Neural cell (in vitro differentiated cells): Measurements from ENCODE around the gene MLLT3. TPM values are rescaled to one million over a fixed set of nuclear protein-coding genes. Genes with fewer than 3 reads are reported as not detected.
"Not testable (repeated sequence)": the region's sequence is repeated elsewhere in the genome, so short reads cannot be mapped to it uniquely, and the experiment has no call there.

Source experiments
- H2AFZ ChIP-seq: fragments of 200-600, 300-800 bp; sonication (generic), shearing (Covaris generic); 2 replicates; pipeline ENCODE4 v1.6.0; 2014; ENCODE audit warnings: low read depth, mild to moderate bottlenecking, antibody characterized with exemption, low read length, moderate library complexity
- H3F3A ChIP-seq: fragments of 200-600 bp; shearing (Covaris generic); 2 replicates; pipeline ENCODE4 v1.6.1; 2016; ENCODE audit warnings: mild to moderate bottlenecking, moderate library complexity, mixed read lengths, antibody characterized with exemption, low read length; ENCODE audit not compliant: insufficient read depth, poor library complexity, severe bottlenecking
- H3K27ac ChIP-seq: fragments of 200-600, 300-800 bp; sonication (generic), shearing (Covaris generic); 2 replicates; pipeline ENCODE4 v1.5.1; 2014; ENCODE audit warnings: mild to moderate bottlenecking, low read length, moderate library complexity
- H3K27me3 ChIP-seq: fragments of 300-800, 200-600 bp; sonication (generic), shearing (Covaris generic); 2 replicates; pipeline ENCODE4 v1.6.0; 2014; ENCODE audit warnings: mild to moderate bottlenecking, low read depth, low read length, moderate library complexity; ENCODE audit not compliant: insufficient read depth
- H3K36me3 ChIP-seq: fragments of 300-800, 200-600 bp; sonication (generic), shearing (Covaris generic); 2 replicates; pipeline ENCODE4 v1.5.1; 2014; ENCODE audit warnings: mild to moderate bottlenecking, antibody characterized with exemption, low read length, moderate library complexity; ENCODE audit not compliant: insufficient read depth
- H3K4me2 ChIP-seq: fragments of 300-800, 200-600 bp; sonication (generic), shearing (Covaris generic); 2 replicates; pipeline ENCODE4 v1.6.0; 2014; ENCODE audit warnings: mild to moderate bottlenecking, low read length
- H3K4me3 ChIP-seq: fragments of 300-800, 200-600 bp; sonication (generic), shearing (Covaris generic); 2 replicates; pipeline ENCODE4 v1.5.1; 2014; ENCODE audit warnings: mild to moderate bottlenecking, low read length, moderate library complexity
- H3K79me2 ChIP-seq: fragments of 200-600 bp; shearing (Covaris generic); replicated peaks from 2 replicates; pipeline ENCODE4 v1.6.0; 2014; ENCODE audit warnings: mild to moderate bottlenecking, low read length, moderate library complexity; ENCODE audit not compliant: insufficient read depth
- H3K9ac ChIP-seq: fragments of 300-800, 200-600 bp; sonication (generic), shearing (Covaris generic); 2 replicates; pipeline ENCODE4 v1.6.1; 2016; ENCODE audit warnings: mild to moderate bottlenecking, low read length, mixed read lengths
- H3K9me2 ChIP-seq: fragments of 200-600 bp; shearing (Covaris generic); 2 replicates; pipeline ENCODE4 v1.6.1; 2016; ENCODE audit warnings: mild to moderate bottlenecking, low read length, mixed read lengths; ENCODE audit not compliant: insufficient read depth
- H3K9me3 ChIP-seq: fragments of 200-600, 300-800 bp; sonication (generic), shearing (Covaris generic); 2 replicates; pipeline ENCODE4 v1.6.1; 2016; ENCODE audit warnings: mild to moderate bottlenecking, mixed run types, low read length, moderate library complexity, mixed read lengths
- H4K20me1 ChIP-seq: fragments of 200-600 bp; shearing (Covaris generic); 2 replicates; pipeline ENCODE4 v1.6.1; 2016; ENCODE audit warnings: mild to moderate bottlenecking, mixed run types; ENCODE audit not compliant: insufficient read depth
- CTCF ChIP-seq: fragments of 450-650 bp; IDR thresholded peaks from 2 replicates; pipeline ENCODE4 v1.5.1; 2014; ENCODE audit warnings: antibody characterized with exemption, mild to moderate bottlenecking, moderate library complexity; ENCODE audit not compliant: poor library complexity, severe bottlenecking
- EP300 ChIP-seq: fragments of 450-650 bp; conservative IDR thresholded peaks from 2 replicates; pipeline ENCODE4 v1.6.1; 2014; ENCODE audit warnings: antibody characterized with exemption, mild to moderate bottlenecking, moderate library complexity; ENCODE audit not compliant: poor library complexity, severe bottlenecking
- EZH2 ChIP-seq: fragments of 200-600, 300-800 bp; shearing (Covaris generic), sonication (generic); IDR thresholded peaks from 2 replicates; pipeline ENCODE4 v1.6.1; 2014; ENCODE audit warnings: antibody characterized with exemption, low read length, borderline replicate concordance, mild to moderate bottlenecking; ENCODE audit not compliant: insufficient read depth, poor library complexity, severe bottlenecking
- MXI1 ChIP-seq: fragments of 450-650 bp; conservative IDR thresholded peaks from 2 replicates; pipeline ENCODE4 v1.6.1; 2014; ENCODE audit warnings: antibody characterized with exemption, mild to moderate bottlenecking; ENCODE audit not compliant: poor library complexity, severe bottlenecking
- POLR2AphosphoS5 ChIP-seq: IDR thresholded peaks from 2 replicates; pipeline ENCODE4 v1.6.1; 2012
- RAD21 ChIP-seq: fragments of 450-650 bp; conservative IDR thresholded peaks from 2 replicates; pipeline ENCODE4 v1.6.1; 2014; ENCODE audit warnings: antibody characterized with exemption, mild to moderate bottlenecking, moderate library complexity
- REST ChIP-seq: IDR thresholded peaks from 2 replicates; pipeline ENCODE4 v1.6.1; 2012; ENCODE audit warnings: borderline replicate concordance
- SMC3 ChIP-seq: fragments of 450-650 bp; conservative IDR thresholded peaks from 2 replicates; pipeline ENCODE4 v1.6.1; 2014; ENCODE audit warnings: antibody characterized with exemption, mild to moderate bottlenecking, moderate library complexity; ENCODE audit not compliant: poor library complexity
- TAF1 ChIP-seq: IDR thresholded peaks from 2 replicates; pipeline ENCODE4 v1.6.1; 2012; ENCODE audit warnings: low read depth
- polyA plus RNA-seq: library from polyadenylated mRNA; depleted of rRNA; stranded (reverse); fragments of >200 nt; gene quantifications from 2 replicates; pipeline ENCODE4 v1.2.3, GENCODE V29; 2014

Gene MLLT3
- polyA plus RNA-seq, 1 donor from 2014 or later = 61.5 TPM

- Histone ChIP-seq H2AFZ (no peak overlapping the region), H3K4me2 (no peak overlapping the region), H3K36me3 (no peaks in the 10 kb centered on the region), H3K4me3 (peak overlapping the region; percentile 57), H3K9me2 (no peaks in the 10 kb centered on the region), H3K9ac (no peak overlapping the region), H3K27ac (no peak overlapping the region), H3F3A (no peaks in the 10 kb centered on the region), H3K9me3 (no peaks in the 10 kb centered on the region), H4K20me1 (no peaks in the 10 kb centered on the region), H3K27me3 (no peaks in the 10 kb centered on the region), H3K79me2 (peaks cover 3% of the 10 kb centered on the region)
- no peak for TF ChIP-seq RAD21
- no peak for TF ChIP-seq CTCF
- no peak for TF ChIP-seq TAF1
- TF ChIP-seq EP300 = no peak
- no peak for TF ChIP-seq SMC3
- TF ChIP-seq POLR2AphosphoS5 = no peak
- TF ChIP-seq EZH2 = no peak
Observed at GRCh38 chr9:20659474-20659967, 37.2 kb upstream of the MLLT3 start.

- H3K79me2 ChIP-seq = no peaks in the 10 kb centered on the region
- H3K4me2 ChIP-seq = no peak overlapping the region
- H3K27me3 ChIP-seq = no peaks in the 10 kb centered on the region
- peak overlapping the region; percentile 57 for H3K4me3 ChIP-seq
- H3K9me3 ChIP-seq = no peaks in the 10 kb centered on the region
- TF ChIP-seq RAD21 = no peak
- no peak for TF ChIP-seq MXI1
- TF ChIP-seq SMC3 = no peak
- no peak for TF ChIP-seq REST
- TF ChIP-seq EP300 = no peak
- H3K9me2 ChIP-seq = no peaks in the 10 kb centered on the region
- no peaks in the 10 kb centered on the region for H3K36me3 ChIP-seq
- peak overlapping the region; percentile 29 for H3K9ac ChIP-seq
- H3F3A ChIP-seq = no peaks in the 10 kb centered on the region
- H4K20me1 ChIP-seq = no peaks in the 10 kb centered on the region
- H3K27ac ChIP-seq = no peak overlapping the region
- no peak overlapping the region for H2AFZ ChIP-seq
Observed at GRCh38 chr9:20658677-20659473, 36.6 kb upstream of the MLLT3 start.

- not testable (repeated sequence) for H4K20me1 ChIP-seq, H2AFZ ChIP-seq, H3K9me3 ChIP-seq, H3K27ac ChIP-seq, H3K4me2 ChIP-seq, H3K79me2 ChIP-seq, H3K36me3 ChIP-seq, H3K27me3 ChIP-seq, H3F3A ChIP-seq, H3K9me2 ChIP-seq
- Histone ChIP-seq H3K4me3 (peak overlapping the region; percentile 57), H3K9ac (peak overlapping the region; percentile 29)
Observed at GRCh38 chr9:20658246-20658667, 36.0 kb upstream of the MLLT3 start.
